ENCODE measurements around the gene ATP6V0D1. TPM values are rescaled to one million over a fixed set of nuclear protein-coding genes. Genes with fewer than 3 reads are reported as not detected.
"Not testable (repeated sequence)": the region's sequence is repeated elsewhere in the genome, so short reads cannot be mapped to it uniquely, and the experiment has no call there.

ATP6V0D1 gene
- total RNA-seq = 49.6 TPM

DNA sequence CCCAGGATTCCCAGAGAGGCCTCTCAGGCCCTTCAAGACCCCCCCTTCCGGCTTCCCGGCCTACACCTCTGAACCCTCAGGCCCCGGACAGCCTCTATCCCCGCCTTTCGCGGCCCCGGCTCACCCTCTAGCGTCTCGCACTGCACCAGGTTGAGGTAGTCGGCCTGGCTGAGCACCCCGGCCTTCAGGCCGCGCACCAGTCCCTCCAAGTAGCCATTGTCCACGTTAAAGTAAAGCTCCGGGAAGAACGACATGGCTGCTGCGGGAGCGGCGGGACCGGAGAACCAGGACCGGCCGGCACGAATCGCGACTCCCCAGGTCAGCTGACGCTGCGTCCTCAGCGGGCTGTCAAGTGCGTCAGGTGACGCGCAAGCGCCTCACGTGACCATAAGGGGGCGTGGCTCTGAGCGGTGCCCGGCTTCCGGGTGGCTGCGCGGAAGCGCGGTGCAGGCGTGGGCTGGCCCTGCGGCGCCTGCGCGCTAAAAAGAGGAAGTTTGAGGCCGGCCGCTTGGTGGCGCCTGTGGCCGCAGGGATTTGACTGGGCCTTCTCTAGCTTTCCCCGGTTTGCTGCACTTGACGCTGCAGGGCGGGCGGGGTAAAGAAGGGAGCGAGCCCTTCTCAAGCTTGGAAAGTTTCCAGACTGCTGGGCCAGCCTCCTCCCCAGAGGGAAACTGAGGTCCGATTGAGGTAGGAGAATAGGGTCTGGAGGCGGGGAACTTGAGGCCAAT is at the start of gene ATP6V0D1:
TSS of gene ATP6V0D1 (minus strand) at position 325 of the 728 bp plus-strand sequence. CDS start at position 254, 71 bp downstream.
- peak; percentile 97 for DNase-seq

DNA sequence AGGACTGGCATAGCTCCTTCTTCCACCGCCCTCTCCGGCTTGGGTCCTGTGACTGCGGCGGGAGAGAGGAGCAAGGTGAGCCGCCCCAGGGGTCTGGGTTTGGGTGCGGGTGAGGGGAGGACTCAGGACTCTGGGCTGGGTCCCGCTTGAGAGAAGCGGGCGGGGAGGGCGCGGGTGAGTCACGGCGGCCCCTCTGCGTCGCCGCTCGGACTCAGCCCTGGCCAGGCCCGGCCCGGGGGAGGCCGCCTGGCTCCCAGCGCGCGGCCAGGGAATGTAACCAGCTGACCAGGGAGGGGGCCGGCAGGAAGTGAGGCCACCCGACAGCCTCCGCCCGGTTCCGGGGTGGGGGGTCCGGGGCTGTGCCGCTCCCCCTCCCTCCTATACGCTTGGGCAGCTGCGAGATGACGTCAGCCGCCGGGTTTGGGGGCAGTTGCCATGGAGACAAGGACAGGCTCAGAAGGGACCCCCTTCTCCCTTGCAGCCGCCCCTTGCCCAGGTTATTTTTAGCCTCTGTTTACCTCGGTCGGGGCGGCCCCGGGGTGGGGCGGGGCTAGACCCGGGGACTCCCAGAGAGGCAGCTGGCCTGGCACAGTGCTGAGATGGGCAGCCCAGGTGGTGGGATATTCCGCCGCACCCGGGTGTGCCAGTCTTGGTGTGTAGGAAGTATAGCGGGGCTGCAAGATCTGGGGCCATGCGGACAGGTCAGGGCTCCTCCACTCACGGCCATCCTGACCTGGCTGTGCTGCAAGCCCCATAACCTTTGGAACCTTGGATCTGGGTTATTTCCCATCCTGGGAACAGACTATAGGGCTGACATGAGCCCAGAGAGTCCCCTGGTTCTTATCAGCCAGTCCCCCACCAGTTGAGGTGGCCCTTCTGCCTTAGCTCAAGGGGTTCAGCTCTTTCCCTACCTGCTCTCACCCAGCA is 49.3 kb upstream of the ATP6V0D1 start:
- DNase-seq = no peak

DNA sequence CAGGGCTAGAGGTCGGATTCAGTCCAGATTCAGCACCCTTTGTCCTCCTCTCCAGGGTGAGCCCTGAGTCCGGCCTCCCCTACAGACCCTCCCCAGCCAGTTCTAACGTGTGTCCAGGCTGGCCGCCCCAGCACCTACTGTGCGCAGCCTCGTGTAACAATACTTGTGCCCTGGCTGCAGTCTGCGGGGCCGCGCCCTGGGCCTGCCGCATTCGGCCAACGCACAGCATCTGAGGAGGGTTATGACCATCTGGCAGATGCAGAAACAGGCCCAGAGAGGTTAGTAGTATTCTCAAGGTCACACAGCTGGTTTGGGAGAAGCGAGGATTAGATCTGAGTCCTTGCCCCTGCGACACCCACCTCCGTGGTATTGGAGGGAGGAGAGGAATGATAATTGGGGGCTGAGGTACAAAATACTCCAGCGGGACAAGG is 48.6 kb upstream of the ATP6V0D1 start:
- no peak for DNase-seq

DNA sequence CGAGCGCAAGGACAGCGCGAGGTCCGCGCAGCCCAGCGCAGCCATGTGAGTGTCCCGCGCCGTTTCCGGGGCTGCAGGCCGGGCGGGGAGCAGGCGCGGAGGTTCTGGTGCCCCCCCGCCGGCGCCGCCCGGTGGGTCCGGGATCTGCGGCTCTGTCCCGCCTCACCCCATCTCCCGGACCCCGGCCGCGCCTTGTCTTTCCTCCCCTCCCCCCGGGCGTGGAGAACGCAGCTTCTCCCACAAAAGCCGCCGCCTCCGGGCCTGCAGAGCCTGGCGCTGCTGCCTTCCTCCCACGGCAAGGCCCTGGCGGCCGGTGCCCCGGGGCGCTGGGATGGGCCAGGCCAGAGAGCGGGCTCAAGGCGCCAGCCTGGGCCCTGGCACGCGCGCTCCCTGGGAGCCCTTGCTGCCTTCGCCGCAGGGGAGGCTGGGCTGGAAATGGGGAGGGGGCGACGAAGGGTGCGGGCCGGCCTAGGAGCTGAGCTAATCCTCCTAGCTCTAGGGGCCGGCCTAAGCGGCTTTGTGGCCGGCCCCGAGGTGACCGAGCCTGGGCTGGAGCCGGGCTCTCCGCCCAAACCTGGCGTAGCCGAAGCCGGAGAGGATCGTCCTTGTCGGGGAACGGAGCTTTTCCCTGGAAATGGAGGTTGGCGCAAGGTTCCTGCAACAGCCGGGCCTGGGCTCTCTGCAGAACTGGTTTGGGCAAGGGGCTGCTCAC is 48.1 kb upstream of the ATP6V0D1 start:
- no peak for DNase-seq

DNA sequence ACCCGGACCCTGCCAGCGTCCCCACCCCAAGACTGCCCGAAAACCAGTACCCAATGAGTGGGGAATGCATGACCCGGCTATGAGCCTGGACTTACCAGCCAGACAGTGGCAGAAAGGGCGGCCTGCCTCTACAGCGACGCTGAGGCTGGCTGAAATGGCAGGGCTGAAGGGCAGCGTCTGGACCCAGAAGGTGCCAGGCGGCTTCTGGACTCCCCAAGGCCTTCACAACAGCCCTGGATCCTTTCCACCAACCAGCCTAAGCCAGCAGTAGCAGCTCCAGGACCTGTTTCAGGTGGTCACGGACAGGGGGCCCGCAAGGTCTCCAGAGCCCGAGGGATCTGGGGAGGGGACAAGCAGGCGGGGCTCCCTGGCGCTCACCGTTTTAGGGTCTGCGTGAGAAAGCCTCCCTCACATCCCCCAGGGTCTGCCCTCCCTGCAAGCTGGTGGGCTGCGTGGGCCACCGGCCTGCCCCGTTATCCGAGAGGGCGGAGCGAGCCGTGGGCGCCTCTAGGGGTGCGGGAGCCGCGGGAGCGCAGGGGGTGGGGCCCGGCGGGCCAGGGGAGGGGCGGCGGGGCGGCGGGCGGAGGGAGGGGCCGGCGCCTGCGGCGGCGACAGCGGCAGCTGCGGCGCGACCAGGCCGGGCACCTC is 47.4 kb upstream of the ATP6V0D1 start, which contains the start of gene RIPOR1:
TSS of gene RIPOR1 (plus strand) at position 608 of the 648 bp plus-strand sequence. CDS start 9,618 bp downstream, outside the sequence.
- no peak for DNase-seq

- no peak for DNase-seq
Observed at GRCh38 chr16:67526149-67526791, 45.3 kb upstream of the ATP6V0D1 start.

DNA sequence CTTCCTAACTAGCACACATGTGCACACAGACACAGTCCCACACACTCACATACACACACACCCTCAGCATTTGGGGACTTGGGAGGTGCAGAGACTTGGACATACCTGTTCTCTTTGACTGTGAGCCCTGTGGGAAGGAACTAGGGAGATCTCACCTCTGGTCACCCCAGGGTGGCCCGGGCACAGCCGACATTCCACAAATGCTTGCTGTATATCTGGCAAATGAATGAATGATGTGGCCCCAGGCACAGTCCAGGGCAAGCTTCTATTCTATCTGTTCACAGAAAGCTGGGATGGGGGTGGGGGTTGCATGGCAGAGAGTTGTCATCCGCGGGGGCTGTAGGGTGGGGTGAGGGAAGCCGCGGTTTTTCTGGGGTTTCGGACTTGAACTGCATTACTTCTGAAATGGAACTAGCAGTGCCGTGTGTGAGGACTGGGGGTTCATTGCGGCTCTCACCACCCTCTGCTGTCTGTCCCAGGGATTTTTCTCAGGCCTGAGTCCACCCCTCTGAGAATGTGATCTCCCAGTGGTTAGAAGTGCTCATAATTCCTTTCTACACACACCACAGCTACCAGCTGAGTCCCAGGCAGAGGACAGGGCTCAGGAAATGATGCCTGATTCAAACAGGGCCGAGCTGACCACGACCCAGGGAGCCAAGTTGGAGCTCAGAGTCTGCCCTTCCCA is 44.4 kb upstream of the ATP6V0D1 start:
- DNase-seq = no peak

- peak; percentile 92 for DNase-seq
Observed at GRCh38 chr16:67521095-67521804, 40.3 kb upstream of the ATP6V0D1 start.

- DNase-seq = no peak
Observed at GRCh38 chr16:67519242-67519641, 38.3 kb upstream of the ATP6V0D1 start.

DNA sequence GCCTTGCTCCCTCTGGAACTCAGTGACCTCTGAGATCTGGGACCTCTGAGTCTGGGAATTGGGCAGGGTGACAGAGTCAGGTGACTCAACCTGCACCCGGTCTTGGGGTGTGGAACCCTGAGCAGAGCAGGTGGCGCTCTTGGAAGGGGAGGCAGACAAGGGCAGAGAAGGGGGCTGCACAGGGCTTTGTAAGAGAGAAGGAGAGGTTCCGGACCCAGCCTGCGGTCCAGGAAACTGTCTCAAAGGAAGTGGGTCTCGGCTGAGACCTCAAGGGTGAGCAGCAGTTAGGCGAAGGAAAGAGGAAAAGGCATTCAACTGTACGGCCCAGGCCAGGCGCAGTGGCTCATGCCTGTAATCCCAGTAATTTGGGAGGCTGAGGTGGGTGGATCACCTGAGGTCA is 37.7 kb upstream of the ATP6V0D1 start:
- DNase-seq = no peak

GRCh38 chr16:67517661-67518423 is 36.9 kb upstream of the ATP6V0D1 start:
- no peak for DNase-seq

- no peak for DNase-seq
Observed at GRCh38 chr16:67517155-67517445, 36.1 kb upstream of the ATP6V0D1 start.

DNA sequence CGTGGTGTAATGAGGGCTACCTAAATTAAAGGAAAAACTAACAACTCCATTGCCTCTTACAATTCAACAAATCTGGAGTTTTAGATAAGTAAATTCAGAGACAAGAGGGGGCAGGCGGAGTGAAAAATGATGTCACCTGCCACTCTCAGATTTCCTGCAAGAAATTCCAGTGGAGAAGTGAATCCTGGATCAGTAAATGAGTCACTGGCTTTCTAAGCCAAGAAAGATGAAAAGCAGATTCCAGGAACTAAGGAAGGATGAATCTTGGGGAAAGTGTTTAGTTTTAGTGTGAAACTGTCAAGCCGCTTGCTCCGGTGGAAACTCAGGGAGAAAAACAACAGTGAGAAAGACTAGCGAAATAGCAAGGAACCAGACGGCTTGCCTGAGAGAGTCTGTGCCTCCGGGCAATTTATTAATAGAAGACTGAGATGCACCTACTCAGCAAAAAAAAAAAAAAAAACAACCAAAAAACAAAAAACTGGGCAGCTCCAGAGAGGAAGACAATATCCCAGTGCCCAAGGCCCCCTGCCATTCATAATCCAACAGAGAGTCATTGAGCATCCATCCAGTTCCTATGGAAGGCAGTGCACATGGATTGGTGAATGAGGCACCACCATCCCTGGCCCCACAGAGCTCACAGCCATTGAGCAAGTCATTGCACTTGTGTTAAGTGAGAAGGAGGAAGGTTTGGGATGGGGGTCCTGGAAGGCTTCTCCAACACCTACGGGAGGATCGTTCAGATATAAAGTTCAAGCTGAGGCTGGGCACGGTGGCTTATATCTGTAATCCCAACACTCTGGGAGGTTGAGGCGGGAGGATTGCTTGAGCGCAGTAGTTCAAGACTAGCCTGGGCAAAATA is 35.6 kb upstream of the ATP6V0D1 start:
- no peak for DNase-seq

DNA sequence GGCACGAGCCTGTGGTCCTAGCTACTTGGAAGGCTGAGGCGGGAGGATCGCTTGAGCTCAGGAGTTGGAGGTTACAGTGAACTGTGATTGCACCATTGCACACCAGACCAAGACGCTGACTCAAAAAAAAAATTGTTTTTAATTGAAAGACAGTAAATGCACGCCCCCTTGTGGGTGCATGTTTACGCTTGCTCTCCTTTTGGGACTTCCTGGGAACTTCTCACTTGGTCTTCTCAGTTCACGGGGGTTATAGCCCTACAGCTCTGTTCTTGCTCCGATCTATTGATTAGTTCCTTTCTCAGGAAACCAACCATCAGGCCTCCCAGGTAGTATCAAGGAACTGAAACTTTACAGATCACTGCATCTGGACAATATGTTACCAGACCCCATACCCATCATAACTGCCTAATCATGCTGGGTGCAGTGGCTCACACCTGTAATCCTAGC is 33.4 kb upstream of the ATP6V0D1 start:
- DNase-seq = peak; percentile 24

GRCh38 chr16:67513892-67514291 is 32.9 kb upstream of the ATP6V0D1 start:
- not testable (repeated sequence) for DNase-seq

DNA sequence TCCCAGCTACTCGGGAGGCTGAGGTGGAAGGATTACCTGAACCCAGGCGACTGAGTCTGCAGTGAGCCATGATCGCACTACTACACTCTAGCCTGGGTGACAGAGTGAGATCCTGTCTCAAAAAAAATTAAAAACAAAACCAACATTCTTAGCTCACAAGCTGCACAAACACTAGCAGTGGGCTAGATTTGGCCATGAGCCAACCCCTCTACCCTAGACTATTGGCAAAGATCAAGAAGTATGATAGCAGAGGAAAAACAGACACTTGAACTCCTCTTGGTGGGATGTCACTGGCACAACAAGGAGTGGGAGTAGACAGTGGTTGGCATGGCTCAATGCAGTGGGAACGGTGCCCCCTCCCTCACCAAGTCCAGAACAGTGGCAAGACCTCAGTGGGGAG is 28.1 kb upstream of the ATP6V0D1 start:
- DNase-seq = no peak

DNA sequence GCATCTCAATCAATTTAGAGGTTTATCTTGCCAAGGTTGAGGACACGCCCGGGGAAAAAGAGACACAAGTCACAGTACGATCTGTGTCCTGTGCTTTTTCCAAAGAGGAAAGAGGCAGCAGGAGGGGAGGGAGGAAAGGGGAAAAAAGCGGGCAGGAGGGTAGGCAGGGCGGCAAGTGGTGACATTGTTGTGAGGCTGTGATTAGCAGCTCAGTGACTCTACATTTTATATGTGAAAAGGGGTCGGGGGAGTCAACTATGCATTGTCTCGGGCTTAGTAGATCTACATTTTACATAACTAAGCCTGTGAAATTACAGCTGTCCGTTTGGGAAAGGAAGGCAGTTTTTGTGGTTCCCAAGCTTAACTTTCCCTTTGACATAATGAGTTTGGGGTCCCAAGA is 25.5 kb upstream of the ATP6V0D1 start:
- no peak for DNase-seq

Data from skin of body (tissue), 2 donors.